Measurements from ENCODE around the gene AXDND1.

- no peak for TF ChIP-seq POLR2A (IDR thresholded peaks at IDR 0.05; ENCODE audit: low read length)
- no peak for TF ChIP-seq GATA1 (IDR thresholded peaks at IDR 0.05; ENCODE audit: low read depth, low read length)
Observed at GRCh38 chr1:179341943-179342547, 23.7 kb upstream of the AXDND1 start.

Data from erythroblast (primary cell).